DND-41 (cell line): Measurements from ENCODE around the gene SH2D4B.

Experiments used
- EZH2 ChIP-seq: IDR thresholded peaks from 3 replicates; pipeline ENCODE4 v1.6.1; 2012; ENCODE audit warnings: borderline replicate concordance, low read depth, mild to moderate bottlenecking, moderate library complexity, low read length, inconsistent platforms; ENCODE audit not compliant: severe bottlenecking
- TF ChIP-seq, protein P1 (sequence below): IDR thresholded peaks from 2 replicates; pipeline ENCODE4 v1.5.1; 2012; ENCODE audit warnings: borderline replicate concordance, low read length, moderate library complexity, mild to moderate bottlenecking; ENCODE audit not compliant: poor library complexity, severe bottlenecking; ENCODE audit errors: extremely low read depth

DNA sequence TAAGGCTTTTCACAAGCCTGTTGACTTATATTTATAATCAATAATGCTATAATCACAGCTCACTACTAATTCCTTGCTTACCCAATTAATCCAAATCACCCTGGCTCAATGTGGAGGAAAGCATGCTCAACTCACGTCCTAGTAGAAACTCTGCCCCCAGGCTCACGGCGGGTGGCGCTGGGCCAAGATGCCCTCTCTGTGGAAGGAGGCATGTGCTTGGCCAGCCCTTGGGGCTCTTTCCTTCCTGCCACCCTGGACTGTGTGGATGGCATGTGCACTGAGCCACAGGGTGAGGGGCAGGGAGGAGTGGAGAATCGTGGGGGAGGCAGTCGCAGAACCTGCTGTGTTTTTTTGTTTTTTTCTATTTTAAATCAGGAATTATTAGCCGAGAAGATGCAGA is 96.2 kb downstream of the SH2D4B start:
- TF ChIP-seq, protein P1, sequence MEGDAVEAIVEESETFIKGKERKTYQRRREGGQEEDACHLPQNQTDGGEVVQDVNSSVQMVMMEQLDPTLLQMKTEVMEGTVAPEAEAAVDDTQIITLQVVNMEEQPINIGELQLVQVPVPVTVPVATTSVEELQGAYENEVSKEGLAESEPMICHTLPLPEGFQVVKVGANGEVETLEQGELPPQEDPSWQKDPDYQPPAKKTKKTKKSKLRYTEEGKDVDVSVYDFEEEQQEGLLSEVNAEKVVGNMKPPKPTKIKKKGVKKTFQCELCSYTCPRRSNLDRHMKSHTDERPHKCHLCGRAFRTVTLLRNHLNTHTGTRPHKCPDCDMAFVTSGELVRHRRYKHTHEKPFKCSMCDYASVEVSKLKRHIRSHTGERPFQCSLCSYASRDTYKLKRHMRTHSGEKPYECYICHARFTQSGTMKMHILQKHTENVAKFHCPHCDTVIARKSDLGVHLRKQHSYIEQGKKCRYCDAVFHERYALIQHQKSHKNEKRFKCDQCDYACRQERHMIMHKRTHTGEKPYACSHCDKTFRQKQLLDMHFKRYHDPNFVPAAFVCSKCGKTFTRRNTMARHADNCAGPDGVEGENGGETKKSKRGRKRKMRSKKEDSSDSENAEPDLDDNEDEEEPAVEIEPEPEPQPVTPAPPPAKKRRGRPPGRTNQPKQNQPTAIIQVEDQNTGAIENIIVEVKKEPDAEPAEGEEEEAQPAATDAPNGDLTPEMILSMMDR = no peak
- no peak for TF ChIP-seq EZH2
